ENCODE results near the gene PACRG.

The PACRG gene

DNA sequence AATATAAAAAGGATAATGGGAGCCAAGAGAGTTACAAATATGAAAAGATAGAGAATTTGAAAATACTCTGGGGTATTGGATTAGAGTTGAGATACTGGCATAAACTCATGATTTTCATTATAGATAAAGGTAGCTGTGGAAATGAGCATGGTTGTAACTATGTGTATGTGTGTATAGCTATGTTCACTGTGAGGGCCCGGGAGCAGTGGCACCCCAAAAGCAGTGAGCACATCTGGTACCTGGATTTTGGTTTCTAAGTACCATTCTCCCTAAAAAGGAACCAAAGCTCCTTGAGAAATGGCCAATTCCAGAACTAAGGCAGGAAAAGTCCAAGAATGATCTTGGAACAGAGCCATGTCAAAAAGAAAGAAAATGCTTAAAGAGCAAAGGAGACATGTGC lies 484.3 kb downstream of the PACRG start:
- Histone ChIP-seq H3K4me1 (ENCODE audit: control insufficient read depth, insufficient read depth, low read length) (no peaks in the 10 kb centered on the region), H3K4me3 (ENCODE audit: low read length) (no peak overlapping the region), H3K9ac (ENCODE audit: low read length) (no peak overlapping the region), H3K27me3 (ENCODE audit: control insufficient read depth, insufficient read depth, low read length) (no peaks in the 10 kb centered on the region), H3K9me3 (ENCODE audit: control insufficient read depth, low read length) (no peaks in the 10 kb centered on the region), H3K36me3 (ENCODE audit: control insufficient read depth, insufficient read depth, low read length) (no peaks in the 10 kb centered on the region)

DNA sequence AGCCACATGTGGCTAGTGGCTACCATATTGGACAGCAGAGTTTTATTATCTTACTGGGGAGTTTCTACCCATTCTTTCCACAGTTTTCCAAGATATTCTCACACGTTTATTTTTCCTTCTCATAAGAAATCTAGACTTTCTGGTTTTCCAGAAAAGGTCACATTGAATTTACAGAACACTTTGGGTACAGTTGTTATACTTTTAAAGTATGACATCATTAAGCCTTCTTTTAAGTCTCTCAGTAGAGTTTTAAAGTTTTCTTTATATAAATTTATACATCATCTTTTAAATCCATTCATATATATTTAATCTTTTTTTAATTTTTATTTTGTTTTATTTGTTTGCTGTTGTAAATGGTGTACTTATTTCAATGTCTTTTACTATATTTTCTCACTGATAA lies 486.5 kb downstream of the PACRG start:
- no peaks in the 10 kb centered on the region for H3K9me3 ChIP-seq (ENCODE audit: control insufficient read depth, low read length)
- no peaks in the 10 kb centered on the region for H3K4me1 ChIP-seq (ENCODE audit: control insufficient read depth, insufficient read depth, low read length)
- H3K27me3 ChIP-seq (ENCODE audit: control insufficient read depth, insufficient read depth, low read length), result no peaks in the 10 kb centered on the region
- H3K9ac ChIP-seq (ENCODE audit: low read length), result no peak overlapping the region
- H3K4me3 ChIP-seq (ENCODE audit: low read length), result no peak overlapping the region
- H3K36me3 ChIP-seq (ENCODE audit: control insufficient read depth, insufficient read depth, low read length), result no peaks in the 10 kb centered on the region

- H3K27me3 ChIP-seq (ENCODE audit: control insufficient read depth, insufficient read depth, low read length), result no peaks in the 10 kb centered on the region
- no peaks in the 10 kb centered on the region for H3K9me3 ChIP-seq (ENCODE audit: control insufficient read depth, low read length)
- no peaks in the 10 kb centered on the region for H3K4me1 ChIP-seq (ENCODE audit: control insufficient read depth, insufficient read depth, low read length)
- no peak overlapping the region for H3K9ac ChIP-seq (ENCODE audit: low read length)
- H3K4me3 ChIP-seq (ENCODE audit: low read length), result no peak overlapping the region
- no peaks in the 10 kb centered on the region for H3K36me3 ChIP-seq (ENCODE audit: control insufficient read depth, insufficient read depth, low read length)
Observed at GRCh38 chr6:163218361-163218894, 490.7 kb downstream of the PACRG start.

DNA sequence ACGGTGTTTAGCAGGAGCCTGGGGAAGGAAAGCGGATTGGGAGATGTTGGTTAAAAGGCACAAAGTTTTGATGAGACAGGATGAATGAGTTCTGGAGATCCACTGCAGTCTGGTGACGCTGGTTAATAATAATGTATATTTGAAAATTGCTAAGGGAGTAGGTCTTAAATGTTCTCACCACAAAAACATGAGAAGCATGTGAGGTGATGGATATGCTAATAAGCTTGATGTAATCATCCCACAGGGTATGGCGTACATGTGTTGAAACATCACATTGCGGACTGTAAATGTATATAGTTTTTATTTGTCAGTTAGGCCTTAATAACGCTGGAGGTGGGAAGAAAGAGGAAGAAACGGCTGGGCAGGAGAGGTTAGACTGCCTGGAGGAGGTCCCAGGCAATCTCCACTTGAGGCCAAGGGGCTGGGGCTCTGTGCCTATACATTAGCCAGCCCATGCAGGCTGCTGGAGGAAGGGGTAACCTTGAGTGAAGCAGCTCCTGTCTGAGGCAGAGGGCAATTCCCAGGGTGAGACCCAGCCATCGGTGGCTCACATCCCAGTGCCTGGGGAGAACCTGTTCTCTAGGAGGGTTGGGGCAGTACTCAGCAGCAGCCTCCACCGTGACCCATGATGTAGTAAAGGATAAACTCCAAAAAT lies 498.5 kb downstream of the PACRG start:
- Histone ChIP-seq H3K4me1 (ENCODE audit: control insufficient read depth, insufficient read depth, low read length) (no peaks in the 10 kb centered on the region), H3K36me3 (ENCODE audit: control insufficient read depth, insufficient read depth, low read length) (no peaks in the 10 kb centered on the region)

DNA sequence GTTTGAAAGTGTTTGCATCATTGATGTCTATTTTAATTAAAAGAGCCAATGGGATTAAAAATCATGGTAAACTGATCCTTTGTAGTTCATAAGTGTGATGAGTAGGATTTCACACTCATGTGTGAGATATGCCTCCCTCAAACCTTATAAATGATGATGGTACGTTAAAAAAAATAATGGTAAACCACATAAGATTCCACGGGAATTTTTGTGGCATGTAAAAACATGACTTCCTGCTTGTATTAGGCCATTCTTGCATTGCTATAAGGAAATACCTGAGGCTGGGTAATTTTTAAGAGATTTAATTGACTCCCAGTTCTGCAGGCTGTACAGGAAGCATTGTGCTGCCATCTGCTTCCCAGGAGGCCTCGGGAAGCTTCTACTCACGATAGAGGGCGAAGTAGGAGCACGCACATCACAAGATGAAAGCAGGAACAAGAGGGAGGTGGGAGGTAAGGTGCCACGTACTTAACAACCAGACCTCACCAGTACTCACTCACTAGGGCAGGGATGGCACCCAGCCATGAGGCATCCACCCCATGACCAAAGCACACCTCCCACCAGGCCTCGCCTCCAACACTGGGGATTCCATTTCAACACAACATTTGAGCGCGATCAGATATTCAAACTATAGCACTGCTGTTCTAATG lies 499.2 kb downstream of the PACRG start:
- Histone ChIP-seq H3K9me3 (ENCODE audit: control insufficient read depth, low read length) (no peaks in the 10 kb centered on the region), H3K27me3 (ENCODE audit: control insufficient read depth, insufficient read depth, low read length) (no peaks in the 10 kb centered on the region), H3K36me3 (ENCODE audit: control insufficient read depth, insufficient read depth, low read length) (no peaks in the 10 kb centered on the region), H3K4me3 (ENCODE audit: low read length) (no peak overlapping the region), H3K4me1 (ENCODE audit: control insufficient read depth, insufficient read depth, low read length) (no peaks in the 10 kb centered on the region), H3K9ac (ENCODE audit: low read length) (no peak overlapping the region)

More for the DNA sequence above, 498.5 kb downstream of the PACRG start:
- Histone ChIP-seq H3K27me3 (ENCODE audit: control insufficient read depth, insufficient read depth, low read length) (no peaks in the 10 kb centered on the region), H3K4me3 (ENCODE audit: low read length) (no peak overlapping the region), H3K9me3 (ENCODE audit: control insufficient read depth, low read length) (no peaks in the 10 kb centered on the region), H3K9ac (ENCODE audit: low read length) (no peak overlapping the region)

DNA sequence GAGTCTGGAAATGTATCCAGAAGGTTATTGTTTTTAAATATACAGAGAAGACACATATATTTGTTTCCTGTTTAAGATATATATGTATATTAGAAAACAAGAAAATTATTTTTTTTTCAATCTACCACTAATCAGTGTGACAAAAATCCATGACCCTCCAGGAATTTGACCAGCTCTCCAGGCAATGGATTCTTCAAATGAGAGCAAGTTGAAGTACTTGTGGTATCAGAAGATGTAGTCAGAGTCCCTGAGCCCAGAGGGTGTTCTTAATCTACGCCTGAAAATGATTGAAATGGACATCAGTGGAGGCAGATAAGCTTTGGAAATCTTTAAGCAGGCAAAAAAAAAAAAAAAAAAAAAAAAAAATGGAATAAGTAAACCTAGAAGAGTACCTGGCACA lies 500.3 kb downstream of the PACRG start:
- H3K4me1 ChIP-seq (ENCODE audit: control insufficient read depth, insufficient read depth, low read length), result no peaks in the 10 kb centered on the region
- H3K27me3 ChIP-seq (ENCODE audit: control insufficient read depth, insufficient read depth, low read length), result no peaks in the 10 kb centered on the region
- no peaks in the 10 kb centered on the region for H3K36me3 ChIP-seq (ENCODE audit: control insufficient read depth, insufficient read depth, low read length)
- no peaks in the 10 kb centered on the region for H3K9me3 ChIP-seq (ENCODE audit: control insufficient read depth, low read length)
- no peak overlapping the region for H3K4me3 ChIP-seq (ENCODE audit: low read length)
- no peak overlapping the region for H3K9ac ChIP-seq (ENCODE audit: low read length)

GRCh38 chr6:163229050-163229449 lies 501.3 kb downstream of the PACRG start:
- H3K4me1 ChIP-seq (ENCODE audit: control insufficient read depth, insufficient read depth, low read length), result no peaks in the 10 kb centered on the region
- no peaks in the 10 kb centered on the region for H3K9me3 ChIP-seq (ENCODE audit: control insufficient read depth, low read length)
- no peaks in the 10 kb centered on the region for H3K36me3 ChIP-seq (ENCODE audit: control insufficient read depth, insufficient read depth, low read length)
- no peak overlapping the region for H3K4me3 ChIP-seq (ENCODE audit: low read length)
- no peak overlapping the region for H3K9ac ChIP-seq (ENCODE audit: low read length)
- no peaks in the 10 kb centered on the region for H3K27me3 ChIP-seq (ENCODE audit: control insufficient read depth, insufficient read depth, low read length)

GRCh38 chr6:163230901-163231300 lies 503.1 kb downstream of the PACRG start:
- H3K36me3 ChIP-seq (ENCODE audit: control insufficient read depth, insufficient read depth, low read length), result no peaks in the 10 kb centered on the region
- H3K4me1 ChIP-seq (ENCODE audit: control insufficient read depth, insufficient read depth, low read length), result no peaks in the 10 kb centered on the region
- no peaks in the 10 kb centered on the region for H3K9me3 ChIP-seq (ENCODE audit: control insufficient read depth, low read length)
- H3K4me3 ChIP-seq (ENCODE audit: low read length), result no peak overlapping the region
- H3K9ac ChIP-seq (ENCODE audit: low read length), result no peak overlapping the region
- no peaks in the 10 kb centered on the region for H3K27me3 ChIP-seq (ENCODE audit: control insufficient read depth, insufficient read depth, low read length)

DNA sequence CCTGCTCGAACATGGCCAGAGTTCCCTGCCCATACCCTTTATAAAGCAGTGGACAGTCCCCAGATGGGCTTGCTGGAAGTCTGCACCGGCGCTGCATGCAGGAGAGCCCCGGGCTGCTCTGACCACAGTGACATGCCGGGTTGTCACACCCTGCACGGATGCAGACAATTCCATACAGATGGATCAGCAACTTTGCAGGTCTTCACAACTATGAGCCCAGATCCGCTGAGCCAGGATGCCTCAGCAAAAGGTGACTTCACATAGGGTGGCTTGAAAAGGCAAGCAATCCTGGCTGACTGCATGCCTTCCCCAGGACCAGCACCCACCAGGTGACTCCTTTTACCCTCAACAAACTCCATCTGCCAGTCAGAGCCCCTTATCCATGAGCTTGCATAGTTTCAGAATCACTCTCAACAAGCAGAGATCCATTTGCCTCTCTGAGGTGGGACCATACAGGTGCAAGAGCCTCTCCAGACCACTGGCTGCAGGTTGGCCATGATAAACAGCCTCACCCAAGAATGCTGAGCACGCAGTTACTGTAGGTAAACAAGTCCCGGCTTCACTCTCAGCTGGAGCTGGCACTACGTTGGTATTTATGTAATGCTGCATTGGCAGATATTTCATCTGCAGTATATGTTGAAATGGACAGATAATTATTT lies 503.7 kb downstream of the PACRG start:
- H3K9me3 ChIP-seq (ENCODE audit: control insufficient read depth, low read length), result no peaks in the 10 kb centered on the region
- no peak overlapping the region for H3K9ac ChIP-seq (ENCODE audit: low read length)
- no peaks in the 10 kb centered on the region for H3K4me1 ChIP-seq (ENCODE audit: control insufficient read depth, insufficient read depth, low read length)
- H3K4me3 ChIP-seq (ENCODE audit: low read length), result no peak overlapping the region
- H3K36me3 ChIP-seq (ENCODE audit: control insufficient read depth, insufficient read depth, low read length), result no peaks in the 10 kb centered on the region
- H3K27me3 ChIP-seq (ENCODE audit: control insufficient read depth, insufficient read depth, low read length), result no peaks in the 10 kb centered on the region

- Histone ChIP-seq H3K36me3 (ENCODE audit: control insufficient read depth, insufficient read depth, low read length) (no peaks in the 10 kb centered on the region), H3K4me1 (ENCODE audit: control insufficient read depth, insufficient read depth, low read length) (no peaks in the 10 kb centered on the region), H3K9me3 (ENCODE audit: control insufficient read depth, low read length) (no peaks in the 10 kb centered on the region), H3K27me3 (ENCODE audit: control insufficient read depth, insufficient read depth, low read length) (no peaks in the 10 kb centered on the region), H3K4me3 (ENCODE audit: low read length) (no peak overlapping the region), H3K9ac (ENCODE audit: low read length) (no peak overlapping the region)
Observed at GRCh38 chr6:163232015-163232523, 504.3 kb downstream of the PACRG start.

GRCh38 chr6:163232649-163233048 lies 504.9 kb downstream of the PACRG start:
- Histone ChIP-seq H3K27me3 (ENCODE audit: control insufficient read depth, insufficient read depth, low read length) (no peaks in the 10 kb centered on the region), H3K36me3 (ENCODE audit: control insufficient read depth, insufficient read depth, low read length) (no peaks in the 10 kb centered on the region), H3K9me3 (ENCODE audit: control insufficient read depth, low read length) (no peaks in the 10 kb centered on the region), H3K9ac (ENCODE audit: low read length) (no peak overlapping the region), H3K4me3 (ENCODE audit: low read length) (no peak overlapping the region), H3K4me1 (ENCODE audit: control insufficient read depth, insufficient read depth, low read length) (no peaks in the 10 kb centered on the region)

DNA sequence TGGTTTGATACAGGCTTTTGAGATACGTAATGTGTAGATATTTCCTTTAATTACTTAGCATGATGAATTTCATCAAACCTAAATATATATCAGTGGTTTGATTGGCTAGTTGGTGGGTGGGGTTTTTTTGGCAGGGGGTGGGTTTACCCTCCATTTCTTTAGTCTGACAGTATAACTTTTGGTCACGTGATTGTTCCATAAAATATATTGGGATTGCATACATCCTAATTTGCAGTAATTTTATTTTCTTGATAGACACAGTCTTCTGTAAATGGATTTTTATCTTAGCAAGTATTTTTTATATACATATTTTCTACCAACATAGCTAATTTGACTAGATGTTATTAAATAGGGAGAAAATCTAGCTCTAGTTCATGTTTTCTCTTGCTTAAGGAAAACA lies 509.3 kb downstream of the PACRG start:
- H3K4me3 ChIP-seq (ENCODE audit: low read length), result no peak overlapping the region
- no peak overlapping the region for H3K9ac ChIP-seq (ENCODE audit: low read length)
- no peaks in the 10 kb centered on the region for H3K9me3 ChIP-seq (ENCODE audit: control insufficient read depth, low read length)
- H3K36me3 ChIP-seq (ENCODE audit: control insufficient read depth, insufficient read depth, low read length), result no peaks in the 10 kb centered on the region
- H3K27me3 ChIP-seq (ENCODE audit: control insufficient read depth, insufficient read depth, low read length), result no peaks in the 10 kb centered on the region
- no peaks in the 10 kb centered on the region for H3K4me1 ChIP-seq (ENCODE audit: control insufficient read depth, insufficient read depth, low read length)
